GM18498 (cell line): ENCODE data around the gene RYR1.
"Not testable (repeated sequence)": the region's sequence is repeated elsewhere in the genome, so short reads cannot be mapped to it uniquely, and the experiment has no call there.

Experiments used
- ATAC-seq: cut with Tn5 transposase; IDR thresholded peaks from one replicate; pipeline ENCODE4 v1.9.1; 2021; ENCODE audit warnings: mild to moderate bottlenecking, moderate library complexity; ENCODE audit not compliant: unreplicated experiment

RYR1 gene

DNA sequence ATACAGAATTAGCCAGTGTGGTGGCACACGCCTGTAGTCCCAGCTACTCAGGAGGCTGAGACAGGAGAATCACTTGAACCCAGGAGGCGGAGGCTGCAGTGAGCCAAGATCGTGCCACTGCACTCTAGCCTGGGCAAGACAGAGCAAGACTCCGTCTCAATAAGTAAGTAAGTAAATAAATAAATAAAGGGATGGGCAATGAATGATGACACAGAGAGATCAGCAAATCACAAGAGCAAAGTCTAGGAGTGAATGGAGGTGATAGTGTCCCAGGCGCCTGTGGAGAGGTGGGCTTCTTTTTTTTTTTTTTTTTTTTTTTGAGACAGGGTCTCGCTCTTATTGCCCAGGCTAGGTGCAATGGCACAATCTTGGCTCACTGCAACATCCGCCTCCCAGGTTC is 125.4 kb downstream of the RYR1 start:
- ATAC-seq = not testable (repeated sequence)

GRCh38 chr19:38559428-38560401 is 126.2 kb downstream of the RYR1 start:
- peak; percentile 72 for ATAC-seq

GRCh38 chr19:38561053-38561606 is 127.6 kb downstream of the RYR1 start:
- ATAC-seq = no peak

- no peak for ATAC-seq
Observed at GRCh38 chr19:38561658-38562057, 128.2 kb downstream of the RYR1 start.

DNA sequence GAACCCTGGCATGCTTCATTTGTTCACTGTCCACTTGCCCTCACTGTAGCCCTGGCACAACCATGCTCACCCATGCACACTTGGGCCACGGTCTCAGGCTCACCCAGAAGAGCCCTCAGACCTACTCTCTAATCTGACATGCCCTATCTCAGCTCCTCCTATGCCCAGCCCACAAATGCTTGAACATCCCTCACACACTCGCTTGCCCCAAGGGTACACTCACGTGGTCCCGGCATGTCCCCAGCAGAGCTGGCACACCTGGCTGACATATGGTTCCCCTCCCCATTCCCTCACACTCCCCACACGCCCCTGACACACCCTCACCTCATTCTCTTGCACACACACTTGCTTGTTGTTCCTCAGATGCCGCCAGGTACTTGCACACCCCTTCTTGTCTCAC is 128.6 kb downstream of the RYR1 start:
- no peak for ATAC-seq

DNA sequence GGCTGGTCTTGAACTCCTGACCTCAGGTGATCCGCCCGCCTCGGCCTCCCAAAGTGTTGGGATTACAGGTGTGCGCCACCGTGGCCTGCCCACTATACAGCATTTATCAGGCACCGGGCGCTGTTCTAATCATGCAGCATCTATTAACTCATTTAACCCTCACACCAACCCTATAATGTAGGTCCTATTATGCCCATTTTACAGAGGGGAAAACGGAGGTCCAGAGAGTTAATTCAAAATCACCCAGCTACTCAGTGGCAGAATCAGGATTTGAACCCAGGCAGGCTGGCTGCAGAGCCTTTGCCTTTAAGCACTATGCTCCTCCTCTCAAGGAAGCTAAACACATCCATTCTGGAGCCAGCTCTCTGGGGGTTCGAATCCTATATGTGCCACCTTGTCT is 130.0 kb downstream of the RYR1 start:
- no peak for ATAC-seq

- ATAC-seq = no peak
Observed at GRCh38 chr19:38564981-38565690, 131.6 kb downstream of the RYR1 start.

DNA sequence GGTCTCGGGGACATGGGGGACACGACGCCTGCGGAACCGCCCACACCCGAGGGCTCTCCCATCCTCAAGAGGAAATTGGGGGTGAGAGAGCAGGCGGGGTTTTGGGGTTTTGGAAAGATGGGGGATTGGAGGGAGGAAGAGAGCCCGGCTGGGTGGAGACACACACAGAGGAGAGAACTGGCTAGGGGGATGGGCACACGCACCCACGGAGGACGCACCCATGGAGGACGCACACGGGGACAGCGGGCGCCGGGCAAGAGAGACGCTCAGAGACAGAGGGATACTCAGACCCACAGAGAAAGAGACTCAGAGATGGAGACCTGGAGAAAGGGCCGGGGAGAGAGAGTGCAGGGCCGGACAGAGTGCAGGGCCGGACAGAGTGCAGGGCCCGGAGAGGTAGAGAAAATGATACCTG is 132.2 kb downstream of the RYR1 start:
- ATAC-seq = no peak

- ATAC-seq = no peak
Observed at GRCh38 chr19:38569368-38569983, 136.0 kb downstream of the RYR1 start.

DNA sequence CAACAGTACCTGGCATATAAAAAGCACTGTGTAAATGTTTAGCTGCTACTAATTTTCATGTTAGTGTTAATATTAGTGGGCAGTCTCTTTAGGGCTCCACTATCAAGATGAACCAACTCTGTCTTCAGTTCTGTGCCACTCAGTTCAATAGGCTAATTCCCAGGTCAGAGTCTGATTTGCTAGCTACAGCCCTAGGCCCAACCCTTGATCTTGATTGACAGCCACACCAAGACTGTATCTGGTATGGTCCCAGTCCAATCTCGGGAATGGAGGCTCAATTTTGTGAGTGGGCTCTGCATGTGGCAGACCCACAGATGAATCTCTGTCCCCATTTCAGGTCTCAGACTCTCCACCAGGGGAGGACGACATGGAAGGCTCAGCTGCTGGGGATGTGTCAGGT is 138.2 kb downstream of the RYR1 start:
- no peak for ATAC-seq

- no peak for ATAC-seq
Observed at GRCh38 chr19:38577826-38578225, 144.3 kb downstream of the RYR1 start.

- ATAC-seq = not testable (repeated sequence)
Observed at GRCh38 chr19:38579304-38579703, 145.8 kb downstream of the RYR1 start.

GRCh38 chr19:38580080-38580479 is 146.6 kb downstream of the RYR1 start:
- no peak for ATAC-seq

GRCh38 chr19:38583219-38583984 is 149.9 kb downstream of the RYR1 start:
- ATAC-seq = peak; percentile 80

DNA sequence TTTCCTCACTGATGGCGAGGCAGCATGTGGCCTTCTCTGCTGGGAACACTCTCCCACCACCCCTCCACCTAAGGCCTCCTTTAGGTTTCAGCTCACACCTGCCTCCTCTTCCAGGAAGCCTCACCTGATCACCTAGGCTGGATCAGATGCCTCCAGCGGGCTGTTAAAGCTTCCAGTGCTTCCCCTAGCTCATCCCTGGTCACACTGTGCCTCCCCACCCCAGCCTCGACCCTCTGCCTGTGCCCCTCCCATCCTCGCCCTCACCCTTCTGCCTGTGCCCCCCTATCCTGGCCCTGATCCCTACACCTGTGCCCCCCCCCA is 150.5 kb downstream of the RYR1 start:
- ATAC-seq = no peak

DNA sequence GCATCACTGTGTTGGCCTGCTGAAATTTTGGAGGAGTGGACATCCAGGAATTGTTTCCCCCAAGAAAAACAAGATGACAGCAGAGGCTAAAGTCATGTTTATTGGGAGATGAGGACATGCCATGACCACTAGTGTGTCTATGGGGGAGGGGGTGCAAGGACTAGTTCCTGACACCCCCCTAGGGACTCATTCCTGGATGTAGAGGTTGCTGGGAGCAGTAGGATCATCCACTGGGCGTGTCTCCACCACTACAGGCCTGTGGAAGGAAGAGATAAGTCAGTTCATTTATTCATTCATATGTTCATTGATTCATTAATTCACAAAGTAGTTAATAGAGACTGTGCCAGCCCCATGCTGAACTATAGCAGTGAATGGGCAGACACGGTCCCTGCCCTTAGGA is 154.1 kb downstream of the RYR1 start:
- ATAC-seq = no peak

- ATAC-seq = no peak
Observed at GRCh38 chr19:38588041-38588440, 154.6 kb downstream of the RYR1 start.

DNA sequence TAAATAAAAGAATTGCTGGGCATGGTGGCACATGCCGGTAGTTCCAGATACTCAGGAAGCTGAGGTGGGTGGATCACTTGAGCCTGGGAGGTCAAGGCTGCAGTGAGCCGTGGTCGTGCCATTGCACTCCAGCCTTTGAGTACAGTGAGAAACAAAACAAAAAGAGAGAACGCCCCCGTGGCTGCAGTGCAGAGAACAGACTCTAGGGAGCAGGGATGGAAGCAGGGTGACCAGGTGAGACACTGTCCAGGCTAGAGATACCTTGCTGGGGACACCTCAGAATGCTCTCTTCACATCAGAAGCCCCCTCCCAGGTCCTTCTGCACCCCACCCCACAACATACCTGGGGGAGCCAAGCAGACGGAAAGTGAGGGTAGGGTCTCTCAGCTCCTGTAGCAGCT is 159.4 kb downstream of the RYR1 start:
- ATAC-seq = no peak

GRCh38 chr19:38596057-38596981 is 162.8 kb downstream of the RYR1 start:
- ATAC-seq = no peak

GRCh38 chr19:38597075-38597474 is 163.6 kb downstream of the RYR1 start:
- ATAC-seq = no peak
